PC-9 (cell line): ENCODE results near the gene OCSTAMP. TPM values are rescaled to one million over a fixed set of nuclear protein-coding genes. Genes with fewer than 3 reads are reported as not detected.

Experiments used
- BruUV-seq: library from RNA; stranded (reverse); fragments of 400-500 nt; replicated peaks from 2 replicates; lab custom pipeline; 2021; lab: Mats Ljungman, UMichigan
- CTCF ChIA-PET: fragments of 300-600 bp; sonication (Branson Sonifier 250); formaldehyde crosslinking; loops from one replicate; lab custom pipeline; 2022; ENCODE audit warnings: antibody characterized with exemption; lab: Charles Lee
- POLR2A ChIA-PET: fragments of 300-600 bp; sonication (Branson Sonifier 250); formaldehyde crosslinking; loops from one replicate; lab custom pipeline; 2022; ENCODE audit warnings: antibody characterized with exemption; ENCODE audit not compliant: unreplicated experiment; lab: Charles Lee
- DNase-seq, 2 experiments: peaks; one replicate each; pipeline versions ENCODE4 v3.0.0 to v3.0.0-alpha.2; 2015 to 2022; ENCODE audit warnings: mixed read lengths in 1 of 2
- H2AFZ ChIP-seq: fragments of 200-600 bp; sonication (generic); 2 replicates; pipeline ENCODE4 v1.8.1; 2017; ENCODE audit warnings: antibody characterized with exemption
- H3F3A ChIP-seq: fragments of 200-600 bp; sonication (generic); 2 replicates; pipeline ENCODE4 v1.8.1; 2017; ENCODE audit warnings: antibody characterized with exemption, mild to moderate bottlenecking, low read depth; ENCODE audit not compliant: insufficient read depth
- H3K27ac ChIP-seq: fragments of 200-600 bp; sonication (generic); 2 replicates; pipeline ENCODE4 v1.6.1; 2016; ENCODE audit warnings: mixed run types
- H3K27me3 ChIP-seq: fragments of 200-600 bp; sonication (generic); 2 replicates; pipeline ENCODE4 v1.6.1; 2016; ENCODE audit warnings: low read depth, mixed run types; ENCODE audit not compliant: insufficient read depth
- H3K36me3 ChIP-seq: fragments of 200-600 bp; sonication (generic); 2 replicates; pipeline ENCODE4 v1.6.1; 2016; ENCODE audit warnings: low read depth, mixed run types
- H3K4me1 ChIP-seq: fragments of 200-600 bp; sonication (generic); replicated peaks from 2 replicates; pipeline ENCODE4 v1.6.1; 2016; ENCODE audit warnings: mixed run types; ENCODE audit not compliant: insufficient read depth
- H3K4me2 ChIP-seq: fragments of 200-600 bp; sonication (generic); 2 replicates; pipeline ENCODE4 v1.6.1; 2017; ENCODE audit warnings: mixed run types
- H3K4me3 ChIP-seq: fragments of 200-600 bp; sonication (generic); 2 replicates; pipeline ENCODE4 v1.6.1; 2016; ENCODE audit warnings: mixed run types
- H3K79me2 ChIP-seq: fragments of 200-600 bp; sonication (generic); 2 replicates; pipeline ENCODE4 v1.6.1; 2017; ENCODE audit warnings: low read depth, mixed run types
- H3K9me2 ChIP-seq: fragments of 200-600 bp; sonication (generic); 2 replicates; pipeline ENCODE4 v1.8.1; 2017; ENCODE audit warnings: mild to moderate bottlenecking; ENCODE audit not compliant: insufficient read depth
- H3K9me3 ChIP-seq: fragments of 200-600 bp; sonication (generic); 2 replicates; pipeline ENCODE4 v1.8.1; 2016; ENCODE audit warnings: low read depth; ENCODE audit not compliant: insufficient read depth
- H4K20me1 ChIP-seq: fragments of 200-600 bp; sonication (generic); 2 replicates; pipeline ENCODE4 v1.8.1; 2017; ENCODE audit not compliant: insufficient read depth
- EZH2 ChIP-seq: fragments of 200-600 bp; sonication (generic); IDR thresholded peaks from 2 replicates; pipeline ENCODE4 v1.8.0; 2017; ENCODE audit warnings: antibody characterized with exemption, low read depth
- intact Hi-C: fragments of 100-400 bp; cut with micrococcal nuclease; formaldehyde crosslinking; loops from one replicate; pipeline ENCODE4 v1.10.0; 2022; ENCODE audit not compliant: unreplicated experiment
- total RNA-seq: library from RNA; stranded (reverse); gene quantifications from 2 replicates; pipeline ENCODE4 v1.2.3, GENCODE V29; 2021
- TF ChIP-seq, protein P1 (sequence below): fragments of 200-600 bp; sonication (generic); conservative IDR thresholded peaks from 2 replicates; pipeline ENCODE4 v1.6.1; 2017; ENCODE audit warnings: mixed run types, antibody characterized with exemption, mild to moderate bottlenecking, moderate library complexity

OCSTAMP gene
- total RNA-seq, 1 experiment from 2014 or later = not detected

- peaks cover 79% of the 10 kb centered on the region for H3K27me3 ChIP-seq
These were observed 4.2 kb downstream of the OCSTAMP start for GRCh38 chr20:46546298-46546697.

GRCh38 chr20:46545827-46546138 lies 4.7 kb downstream of the OCSTAMP start:
- ChIA-PET POLR2A (no interaction called here), CTCF (no interaction called here)
- Histone ChIP-seq H3K4me3 (no peak overlapping the region), H3K79me2 (no peaks in the 10 kb centered on the region), H3F3A (no peaks in the 10 kb centered on the region), H2AFZ (no peak overlapping the region), H3K27ac (no peak overlapping the region), H3K36me3 (no peaks in the 10 kb centered on the region), H3K9me3 (no peaks in the 10 kb centered on the region), H3K9me2 (no peaks in the 10 kb centered on the region), H4K20me1 (no peaks in the 10 kb centered on the region), H3K27me3 (peaks cover 83% of the 10 kb centered on the region), H3K4me2 (no peak overlapping the region), H3K4me1 (no peaks in the 10 kb centered on the region)
- BruUV-seq = no TSS peak
- intact Hi-C loops = no loop called here
- TF ChIP-seq EZH2 = no peak
- TF ChIP-seq, protein P1, sequence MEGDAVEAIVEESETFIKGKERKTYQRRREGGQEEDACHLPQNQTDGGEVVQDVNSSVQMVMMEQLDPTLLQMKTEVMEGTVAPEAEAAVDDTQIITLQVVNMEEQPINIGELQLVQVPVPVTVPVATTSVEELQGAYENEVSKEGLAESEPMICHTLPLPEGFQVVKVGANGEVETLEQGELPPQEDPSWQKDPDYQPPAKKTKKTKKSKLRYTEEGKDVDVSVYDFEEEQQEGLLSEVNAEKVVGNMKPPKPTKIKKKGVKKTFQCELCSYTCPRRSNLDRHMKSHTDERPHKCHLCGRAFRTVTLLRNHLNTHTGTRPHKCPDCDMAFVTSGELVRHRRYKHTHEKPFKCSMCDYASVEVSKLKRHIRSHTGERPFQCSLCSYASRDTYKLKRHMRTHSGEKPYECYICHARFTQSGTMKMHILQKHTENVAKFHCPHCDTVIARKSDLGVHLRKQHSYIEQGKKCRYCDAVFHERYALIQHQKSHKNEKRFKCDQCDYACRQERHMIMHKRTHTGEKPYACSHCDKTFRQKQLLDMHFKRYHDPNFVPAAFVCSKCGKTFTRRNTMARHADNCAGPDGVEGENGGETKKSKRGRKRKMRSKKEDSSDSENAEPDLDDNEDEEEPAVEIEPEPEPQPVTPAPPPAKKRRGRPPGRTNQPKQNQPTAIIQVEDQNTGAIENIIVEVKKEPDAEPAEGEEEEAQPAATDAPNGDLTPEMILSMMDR = no peak
- no peak for DNase-seq

More at GRCh38 chr20:46546298-46546697, 4.2 kb downstream of the OCSTAMP start:
- Histone ChIP-seq H3K27ac (no peak overlapping the region), H2AFZ (no peak overlapping the region), H3K36me3 (no peaks in the 10 kb centered on the region), H4K20me1 (no peaks in the 10 kb centered on the region), H3K4me3 (no peak overlapping the region), H3K4me1 (no peaks in the 10 kb centered on the region), H3K9me3 (no peaks in the 10 kb centered on the region), H3K79me2 (no peaks in the 10 kb centered on the region), H3K4me2 (no peak overlapping the region), H3F3A (no peaks in the 10 kb centered on the region), H3K9me2 (no peaks in the 10 kb centered on the region)
- no TSS peak for BruUV-seq
- ChIA-PET POLR2A (no interaction called here), CTCF (no interaction called here)
- TF ChIP-seq EZH2 = no peak
- TF ChIP-seq, protein P1 = no peak
- no peak for DNase-seq
- intact Hi-C loops = no loop called here

DNA sequence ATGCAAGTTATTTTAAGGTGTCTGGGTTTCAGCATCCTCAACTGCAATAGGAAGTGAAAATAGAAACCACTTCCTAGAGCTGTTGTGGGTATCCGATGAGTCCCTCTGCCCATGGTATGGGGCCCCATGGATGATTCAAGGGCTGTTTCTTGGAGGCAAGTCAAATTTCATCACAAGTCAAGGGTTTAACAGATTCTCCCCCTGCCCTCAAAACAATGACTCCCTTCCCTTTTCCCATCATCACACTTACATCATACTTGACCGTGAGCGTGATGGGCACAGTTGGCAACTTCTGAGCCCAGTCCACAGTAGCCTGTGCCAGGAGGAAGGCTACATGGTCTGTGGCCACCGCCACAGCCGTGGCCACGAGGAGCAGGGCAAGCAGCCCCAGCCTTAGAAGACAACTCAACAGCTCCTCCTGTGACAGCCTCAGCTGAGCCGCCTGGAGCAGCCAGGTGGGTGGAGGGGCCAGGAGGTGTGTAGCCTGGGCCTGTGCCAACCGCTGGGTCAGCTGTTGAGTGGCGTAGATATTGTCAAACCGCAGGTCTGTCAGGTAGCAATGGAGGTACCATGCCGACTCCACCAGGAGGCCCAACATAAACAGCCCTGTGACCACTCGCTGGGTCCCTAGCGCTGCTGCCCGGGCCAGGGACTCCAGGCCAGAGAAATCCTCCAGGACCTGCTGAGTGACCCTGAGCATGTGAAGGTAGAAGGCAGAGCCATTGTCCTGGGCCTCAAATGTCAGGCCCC lies 5.2 kb downstream of the OCSTAMP start:
- peaks cover 84% of the 10 kb centered on the region for H3K27me3 ChIP-seq
- H3K4me2 ChIP-seq = no peak overlapping the region
- no peaks in the 10 kb centered on the region for H3K79me2 ChIP-seq
- no peaks in the 10 kb centered on the region for H3K9me2 ChIP-seq
- H4K20me1 ChIP-seq = no peaks in the 10 kb centered on the region
- intact Hi-C loops = no loop called here
- POLR2A ChIA-PET = no interaction called here
- BruUV-seq = no TSS peak
- H3K36me3 ChIP-seq = no peaks in the 10 kb centered on the region
- CTCF ChIA-PET = no interaction called here
- H3K9me3 ChIP-seq = no peaks in the 10 kb centered on the region
- no peaks in the 10 kb centered on the region for H3K4me1 ChIP-seq
- H3K4me3 ChIP-seq = no peak overlapping the region
- TF ChIP-seq, protein P1 = no peak
- TF ChIP-seq EZH2 = no peak
- no peaks in the 10 kb centered on the region for H3F3A ChIP-seq
- H2AFZ ChIP-seq = no peak overlapping the region
- DNase-seq = no peak
- no peak overlapping the region for H3K27ac ChIP-seq
